ENCODE measurements around the gene SFSWAP. TPM values are rescaled to one million over a fixed set of nuclear protein-coding genes. Genes with fewer than 3 reads are reported as not detected.

SFSWAP gene
- total RNA-seq, 1 experiment from 2014 or later, result 68.8 TPM

DNA sequence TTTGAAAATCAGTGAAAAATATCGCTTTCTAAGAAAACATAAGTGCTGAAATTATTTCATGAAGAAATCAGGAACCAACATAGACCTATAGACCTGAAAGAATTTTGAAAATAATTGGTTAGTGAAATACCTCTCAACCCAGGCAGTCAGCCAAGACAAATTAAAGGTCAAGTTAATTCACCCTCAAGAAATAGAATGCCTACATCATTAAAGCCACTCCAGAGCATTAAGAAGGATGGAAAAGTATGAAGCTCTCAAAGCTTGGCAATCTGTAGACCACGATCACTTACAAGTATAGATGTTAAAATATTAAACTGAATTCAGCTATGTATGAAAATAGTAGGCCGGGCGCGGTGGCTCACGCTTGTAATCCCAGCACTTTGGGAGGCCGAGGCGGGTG, 48.3 kb downstream of the SFSWAP start:
- TF ChIP-seq, protein P1, sequence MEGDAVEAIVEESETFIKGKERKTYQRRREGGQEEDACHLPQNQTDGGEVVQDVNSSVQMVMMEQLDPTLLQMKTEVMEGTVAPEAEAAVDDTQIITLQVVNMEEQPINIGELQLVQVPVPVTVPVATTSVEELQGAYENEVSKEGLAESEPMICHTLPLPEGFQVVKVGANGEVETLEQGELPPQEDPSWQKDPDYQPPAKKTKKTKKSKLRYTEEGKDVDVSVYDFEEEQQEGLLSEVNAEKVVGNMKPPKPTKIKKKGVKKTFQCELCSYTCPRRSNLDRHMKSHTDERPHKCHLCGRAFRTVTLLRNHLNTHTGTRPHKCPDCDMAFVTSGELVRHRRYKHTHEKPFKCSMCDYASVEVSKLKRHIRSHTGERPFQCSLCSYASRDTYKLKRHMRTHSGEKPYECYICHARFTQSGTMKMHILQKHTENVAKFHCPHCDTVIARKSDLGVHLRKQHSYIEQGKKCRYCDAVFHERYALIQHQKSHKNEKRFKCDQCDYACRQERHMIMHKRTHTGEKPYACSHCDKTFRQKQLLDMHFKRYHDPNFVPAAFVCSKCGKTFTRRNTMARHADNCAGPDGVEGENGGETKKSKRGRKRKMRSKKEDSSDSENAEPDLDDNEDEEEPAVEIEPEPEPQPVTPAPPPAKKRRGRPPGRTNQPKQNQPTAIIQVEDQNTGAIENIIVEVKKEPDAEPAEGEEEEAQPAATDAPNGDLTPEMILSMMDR (IDR thresholded peaks at IDR 0.05; ENCODE audit: unreplicated experiment), result no peak
- H3K36me3 Mint-ChIP-seq (ENCODE audit: insufficient read depth, unreplicated experiment), result peaks cover 90% of the 10 kb centered on the region
- H3K27ac Mint-ChIP-seq (ENCODE audit: low read depth, unreplicated experiment), result no peak overlapping the region
- no peaks in the 10 kb centered on the region for H3K9me3 Mint-ChIP-seq (ENCODE audit: unreplicated experiment)
- no peaks in the 10 kb centered on the region for H3K27me3 Mint-ChIP-seq (ENCODE audit: insufficient read depth, unreplicated experiment)
- POLR2A ChIA-PET, result interaction anchor here (1.0 kb wide), 1 partner anchor 8 kb away, joined by 3 read pairs; no protein-coding TSS in a partner anchor
- intact Hi-C loops (cut with micrococcal nuclease), result no loop called here
- CTCF ChIA-PET, result interaction anchor here (0.6 to 1.0 kb wide), 2 partner anchors 10 to 656 kb away, joined by 3 to 4 read pairs; no protein-coding TSS in a partner anchor
- no peaks in the 10 kb centered on the region for H3K4me1 Mint-ChIP-seq (ENCODE audit: insufficient read depth, unreplicated experiment)
- no TSS peak for BruUV-seq (replicated peaks)
- no peak for DNase-seq (ENCODE audit: unreplicated experiment)
- H3K4me3 Mint-ChIP-seq (ENCODE audit: unreplicated experiment), result no peak overlapping the region

DNA sequence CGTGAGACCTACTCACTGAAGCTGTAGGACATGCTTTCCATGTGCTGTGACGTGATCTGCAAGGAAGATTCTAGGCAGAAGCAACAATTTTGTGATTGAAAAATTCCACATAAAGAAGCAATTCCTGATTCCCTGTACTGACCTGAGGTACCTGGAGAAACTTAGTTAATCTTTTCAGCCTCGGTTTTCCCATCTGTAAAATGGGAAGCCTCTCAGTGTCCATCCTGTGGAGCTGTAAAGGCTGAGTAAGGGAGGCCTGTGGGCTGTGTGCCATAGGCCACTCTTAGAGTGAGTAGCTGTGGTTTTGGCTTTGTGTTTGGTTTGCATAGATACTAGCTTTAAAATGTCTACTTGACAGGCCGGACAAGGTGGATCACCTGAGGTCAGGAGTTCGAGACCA, 50.7 kb downstream of the SFSWAP start:
- H3K36me3 Mint-ChIP-seq (ENCODE audit: insufficient read depth, unreplicated experiment), result peaks cover 90% of the 10 kb centered on the region
- H3K9me3 Mint-ChIP-seq (ENCODE audit: unreplicated experiment), result no peaks in the 10 kb centered on the region
- no peaks in the 10 kb centered on the region for H3K4me1 Mint-ChIP-seq (ENCODE audit: insufficient read depth, unreplicated experiment)
- no peak for DNase-seq (ENCODE audit: unreplicated experiment)
- H3K4me3 Mint-ChIP-seq (ENCODE audit: unreplicated experiment), result no peak overlapping the region
- CTCF ChIA-PET, result no interaction called here
- POLR2A ChIA-PET, result interaction anchor here (1.2 kb wide), 1 partner anchor 22 kb away, joined by 3 read pairs; no protein-coding TSS in a partner anchor
- intact Hi-C loops (cut with micrococcal nuclease), result no loop called here
- TF ChIP-seq, protein P1 (IDR thresholded peaks at IDR 0.05; ENCODE audit: unreplicated experiment), result no peak
- no TSS peak for BruUV-seq (replicated peaks)
- H3K27ac Mint-ChIP-seq (ENCODE audit: low read depth, unreplicated experiment), result no peak overlapping the region
- no peaks in the 10 kb centered on the region for H3K27me3 Mint-ChIP-seq (ENCODE audit: insufficient read depth, unreplicated experiment)

DNA sequence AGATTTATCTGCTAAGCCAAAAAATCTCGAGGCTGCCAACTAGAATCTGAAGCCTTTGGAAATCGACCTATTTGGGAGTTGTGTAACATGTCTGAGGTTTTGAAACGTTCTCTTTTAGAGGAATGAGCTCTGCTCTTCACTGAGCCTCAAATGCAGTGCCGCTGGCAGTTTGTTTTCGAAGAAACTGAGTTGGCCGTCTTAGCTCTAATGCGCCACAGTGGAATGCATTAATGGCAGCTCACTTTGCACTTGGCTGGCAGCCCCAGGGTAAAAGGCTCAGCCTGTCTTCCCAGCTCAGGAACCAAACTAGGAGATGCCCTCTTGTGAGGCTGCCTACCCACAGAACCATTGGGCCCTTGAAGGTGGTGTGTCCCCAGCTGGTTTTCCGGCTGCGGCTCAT, 53.8 kb downstream of the SFSWAP start:
- BruUV-seq (replicated peaks), result no TSS peak
- DNase-seq (ENCODE audit: unreplicated experiment), result no peak
- Mint-ChIP-seq H3K4me1 (ENCODE audit: insufficient read depth, unreplicated experiment) (no peaks in the 10 kb centered on the region), H3K27ac (ENCODE audit: low read depth, unreplicated experiment) (no peak overlapping the region), H3K36me3 (ENCODE audit: insufficient read depth, unreplicated experiment) (peaks cover 91% of the 10 kb centered on the region), H3K27me3 (ENCODE audit: insufficient read depth, unreplicated experiment) (no peaks in the 10 kb centered on the region), H3K9me3 (ENCODE audit: unreplicated experiment) (no peaks in the 10 kb centered on the region), H3K4me3 (ENCODE audit: unreplicated experiment) (no peak overlapping the region)
- POLR2A ChIA-PET, result no interaction called here
- TF ChIP-seq, protein P1 (IDR thresholded peaks at IDR 0.05; ENCODE audit: unreplicated experiment), result no peak
- CTCF ChIA-PET, result interaction anchor here (0.7 to 1.2 kb wide), 3 partner anchors 10 to 24 kb away, joined by 3 to 4 read pairs (median 3); no protein-coding TSS in a partner anchor
- intact Hi-C loops (cut with micrococcal nuclease), result no loop called here

DNA sequence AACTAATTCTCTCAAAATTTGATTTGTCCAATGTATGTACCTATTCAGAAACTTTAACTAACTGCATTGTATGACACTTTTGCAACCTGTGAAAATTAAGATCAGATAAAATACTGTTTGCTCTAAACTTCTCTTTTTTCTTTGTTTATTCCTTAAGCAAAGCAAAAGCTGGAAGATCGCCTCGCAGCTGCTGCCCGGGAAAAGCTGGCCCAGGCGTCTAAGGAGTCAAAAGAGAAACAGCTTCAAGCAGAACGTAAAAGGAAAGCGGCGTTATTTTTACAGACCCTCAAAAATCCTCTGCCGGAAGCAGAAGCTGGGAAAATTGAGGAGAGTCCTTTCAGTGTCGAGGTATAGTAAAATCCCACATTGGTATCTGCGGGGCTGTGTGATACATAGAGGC, 55.1 kb downstream of the SFSWAP start:
- no peak for DNase-seq (ENCODE audit: unreplicated experiment)
- intact Hi-C loops (cut with micrococcal nuclease), result no loop called here
- H3K4me3 Mint-ChIP-seq (ENCODE audit: unreplicated experiment), result no peak overlapping the region
- no peaks in the 10 kb centered on the region for H3K9me3 Mint-ChIP-seq (ENCODE audit: unreplicated experiment)
- no peak overlapping the region for H3K27ac Mint-ChIP-seq (ENCODE audit: low read depth, unreplicated experiment)
- POLR2A ChIA-PET, result interaction anchor here (0.6 kb wide), 2 partner anchors 174 to 186 kb away, joined by 3 read pairs; no protein-coding TSS in a partner anchor
- no peaks in the 10 kb centered on the region for H3K27me3 Mint-ChIP-seq (ENCODE audit: insufficient read depth, unreplicated experiment)
- TF ChIP-seq, protein P1 (IDR thresholded peaks at IDR 0.05; ENCODE audit: unreplicated experiment), result no peak
- BruUV-seq (replicated peaks), result no TSS peak
- H3K36me3 Mint-ChIP-seq (ENCODE audit: insufficient read depth, unreplicated experiment), result peaks cover 95% of the 10 kb centered on the region
- H3K4me1 Mint-ChIP-seq (ENCODE audit: insufficient read depth, unreplicated experiment), result no peaks in the 10 kb centered on the region
- CTCF ChIA-PET, result no interaction called here

All from MCF 10A (cell line).